ELF-1 (cell line): ENCODE measurements around the gene C17orf50.
A peak's percentile ranks its signal among the peaks of the same experiment; 100 is the strongest.

Source experiments
- DNase-seq: peaks from one replicate; pipeline ENCODE4 v3.0.0-alpha.2; 2016; ENCODE audit warnings: low read depth, low spot score

Gene C17orf50

GRCh38 chr17:35786941-35787432 lies 26.3 kb downstream of the C17orf50 start:
- peak; percentile 92 for DNase-seq

GRCh38 chr17:35788477-35789368 lies 28.0 kb downstream of the C17orf50 start:
- peak; percentile 75 for DNase-seq

- no peak for DNase-seq
Observed at GRCh38 chr17:35790841-35791240, 30.2 kb downstream of the C17orf50 start.

- DNase-seq, result no peak
Observed at GRCh38 chr17:35791681-35792350, 31.1 kb downstream of the C17orf50 start.

GRCh38 chr17:35793257-35793656 lies 32.6 kb downstream of the C17orf50 start:
- no peak for DNase-seq

GRCh38 chr17:35795007-35795870 lies 34.6 kb downstream of the C17orf50 start, which contains the start of gene MMP28:
Gene MMP28 (minus strand): TSS chr17:35795641. CDS start chr17:35795377, 264 bp downstream.
- DNase-seq, result peak; percentile 50

GRCh38 chr17:35795871-35796265 lies 35.2 kb downstream of the C17orf50 start:
- no peak for DNase-seq

- no peak for DNase-seq
Observed at GRCh38 chr17:35796942-35797341, 36.3 kb downstream of the C17orf50 start.

- DNase-seq, result no peak
Observed at GRCh38 chr17:35797370-35797769, 36.7 kb downstream of the C17orf50 start.

- DNase-seq, result no peak
Observed at GRCh38 chr17:35797918-35798317, 37.2 kb downstream of the C17orf50 start.

GRCh38 chr17:35799942-35800341 lies 39.3 kb downstream of the C17orf50 start:
- DNase-seq, result no peak

GRCh38 chr17:35801583-35802224 lies 41.0 kb downstream of the C17orf50 start:
- DNase-seq, result peak; percentile 85

- DNase-seq, result peak; percentile 86
Observed at GRCh38 chr17:35804658-35805192, 44.0 kb downstream of the C17orf50 start.

- DNase-seq, result no peak
Observed at GRCh38 chr17:35807371-35808144, 46.9 kb downstream of the C17orf50 start.

GRCh38 chr17:35808240-35808961 lies 47.7 kb downstream of the C17orf50 start:
- DNase-seq, result no peak

- peak; percentile 98 for DNase-seq
Observed at GRCh38 chr17:35808962-35809854, 48.5 kb downstream of the C17orf50 start, which contains the start of gene TAF15. Gene TAF15 (plus strand): TSS chr17:35809484. CDS start chr17:35809570, 86 bp downstream.

GRCh38 chr17:35809855-35810461 lies 49.3 kb downstream of the C17orf50 start:
- DNase-seq, result no peak

GRCh38 chr17:35811759-35812158 lies 51.1 kb downstream of the C17orf50 start:
- DNase-seq, result no peak
